Epithelial cell of proximal tubule (primary cell): Measurements from ENCODE around the gene FOSB. TPM values are rescaled to one million over a fixed set of nuclear protein-coding genes. Genes with fewer than 3 reads are reported as not detected.

ENCODE experiments used
- DNase-seq: peaks from one replicate; pipeline ENCODE4 v3.0.0-alpha.2; 2011; ENCODE audit warnings: low read depth
- H3K4me3 ChIP-seq: 2 replicates; pipeline ENCODE4 v1.5.1; 2011; ENCODE audit warnings: low read depth, mild to moderate bottlenecking, low read length
- CTCF ChIP-seq: conservative IDR thresholded peaks from 2 replicates; pipeline ENCODE4 v1.5.1; 2012; ENCODE audit warnings: low read depth, mild to moderate bottlenecking, low read length
- total RNA-seq: library from RNA; depleted of rRNA; stranded (reverse); fragments of >200 nt; gene quantifications from 2 replicates; pipeline ENCODE4 v1.2.3, GENCODE V29; 2015

Gene FOSB
- total RNA-seq, 1 donor from 2014 or later, result 3.4 TPM

GRCh38 chr19:45472563-45473366, 5.0 kb downstream of the FOSB start:
- DNase-seq, result no peak
- H3K4me3 ChIP-seq, result peak overlapping the region; percentile 46
- TF ChIP-seq CTCF, result no peak

DNA sequence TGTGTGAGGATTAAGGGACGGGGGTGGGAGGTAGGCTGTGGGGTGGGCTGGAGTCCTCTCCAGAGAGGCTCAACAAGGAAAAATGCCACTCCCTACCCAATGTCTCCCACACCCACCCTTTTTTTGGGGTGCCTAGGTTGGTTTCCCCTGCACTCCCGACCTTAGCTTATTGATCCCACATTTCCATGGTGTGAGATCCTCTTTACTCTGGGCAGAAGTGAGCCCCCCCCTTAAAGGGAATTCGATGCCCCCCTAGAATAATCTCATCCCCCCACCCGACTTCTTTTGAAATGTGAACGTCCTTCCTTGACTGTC, 5.5 kb downstream of the FOSB start:
- DNase-seq, result no peak
- no peak for TF ChIP-seq CTCF
- no peak overlapping the region for H3K4me3 ChIP-seq

GRCh38 chr19:45473682-45474605, 6.1 kb downstream of the FOSB start:
- TF ChIP-seq CTCF, result no peak
- no peak for DNase-seq
- H3K4me3 ChIP-seq, result no peak overlapping the region

- no peak overlapping the region for H3K4me3 ChIP-seq
- no peak for TF ChIP-seq CTCF
Measured at GRCh38 chr19:45474606-45475521, 7.1 kb downstream of the FOSB start.

GRCh38 chr19:45475537-45476291, 7.9 kb downstream of the FOSB start:
- DNase-seq, result no peak
- H3K4me3 ChIP-seq, result no peak overlapping the region
- TF ChIP-seq CTCF, result no peak

More at GRCh38 chr19:45474606-45475521, 7.1 kb downstream of the FOSB start:
- DNase-seq, result no peak

GRCh38 chr19:45476304-45476703, 8.5 kb downstream of the FOSB start:
- no peak for TF ChIP-seq CTCF
- DNase-seq, result no peak
- no peak overlapping the region for H3K4me3 ChIP-seq
